SJSA1 (cell line): ENCODE data around the gene SDR42E2. TPM values are rescaled to one million over a fixed set of nuclear protein-coding genes. Genes with fewer than 3 reads are reported as not detected.

Experiments
- DNase-seq, 2 experiments: peaks; one replicate each; pipeline ENCODE4 v3.0.0-alpha.2; 2015 to 2020; ENCODE audit warnings: low spot score in 2 of 2, low read depth in 1 of 2
- H3K27ac ChIP-seq: fragments of 250-450 bp; sonication (Bioruptor Pico); 2 replicates; pipeline ENCODE4 v1.5.1; 2020; ENCODE audit warnings: mild to moderate bottlenecking, moderate library complexity
- H3K27me3 ChIP-seq: fragments of 250-450 bp; sonication (Bioruptor Pico); replicated peaks from 2 replicates; pipeline ENCODE4 v1.5.1; 2020; ENCODE audit warnings: mild to moderate bottlenecking, moderate library complexity
- H3K36me3 ChIP-seq: fragments of 250-450 bp; sonication (Bioruptor Pico); 2 replicates; pipeline ENCODE4 v1.5.1; 2020; ENCODE audit warnings: mild to moderate bottlenecking
- H3K4me1 ChIP-seq: fragments of 250-450 bp; sonication (Bioruptor Pico); replicated peaks from 2 replicates; pipeline ENCODE4 v1.6.1; 2021; ENCODE audit warnings: mild to moderate bottlenecking
- H3K4me3 ChIP-seq: fragments of 250-450 bp; sonication (Bioruptor Pico); 2 replicates; pipeline ENCODE4 v1.5.1; 2020; ENCODE audit warnings: mild to moderate bottlenecking
- H3K9me3 ChIP-seq: fragments of 250-450 bp; sonication (Bioruptor Pico); replicated peaks from 2 replicates; pipeline ENCODE4 v1.5.1; 2020; ENCODE audit warnings: mild to moderate bottlenecking
- total RNA-seq: library from RNA; depleted of rRNA; stranded (reverse); fragments of >200 nt; shearing (Covaris generic); gene quantifications from 2 replicates; pipeline ENCODE4 v1.2.3, GENCODE V29; 2014; rRNA removed

The SDR42E2 gene
- total RNA-seq, 1 experiment from 2014 or later: not detected

DNA sequence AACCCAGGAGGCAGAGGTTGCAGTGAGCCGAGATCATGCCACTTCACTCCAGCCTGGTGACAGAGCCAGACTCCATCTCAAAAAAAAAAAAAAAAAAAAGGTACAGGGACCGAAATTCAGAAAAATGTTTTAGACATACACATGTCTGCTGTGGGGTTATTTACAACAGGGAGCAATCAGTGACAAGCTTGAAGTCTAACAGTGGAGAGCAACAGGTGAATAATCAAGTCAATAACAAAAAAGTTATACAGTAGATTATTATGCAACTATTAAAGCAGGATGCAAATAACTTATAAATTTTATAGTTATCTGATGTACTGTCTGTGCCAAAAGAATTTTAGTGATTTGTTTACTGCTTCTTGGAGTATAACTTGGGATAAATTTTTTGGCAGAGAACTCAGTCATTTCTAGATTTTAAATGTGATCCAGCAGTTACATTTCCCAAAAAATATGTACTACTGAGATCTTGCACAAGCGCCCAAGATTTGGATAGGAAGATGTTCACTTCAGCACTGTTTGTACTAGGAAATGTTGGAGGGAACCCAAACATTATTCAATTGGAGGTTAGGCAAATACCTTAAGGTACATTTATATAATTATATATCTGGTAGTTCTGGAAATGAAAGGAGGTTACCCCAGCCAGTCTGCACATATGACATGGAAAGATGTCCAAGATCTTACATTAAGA lies 77.9 kb downstream of the SDR42E2 start:
- Histone ChIP-seq H3K9me3 (no peaks in the 10 kb centered on the region), H3K36me3 (peaks cover 4% of the 10 kb centered on the region; the same call in 1 of the 2 replicates), H3K27ac (no peak overlapping the region), H3K4me3 (no peak overlapping the region), H3K4me1 (no peaks in the 10 kb centered on the region), H3K27me3 (no peaks in the 10 kb centered on the region)
- DNase-seq: no peak

Other genes with a start within 250 kb of the SDR42E2 start
- 147 and 167 TPM in 2 replicates for gene UQCRC2, start 209.1 kb upstream of the SDR42E2 start, total RNA-seq
- gene PDZD9, start 161.4 kb upstream of the SDR42E2 start, total RNA-seq: not detected in 2 replicates
- 15.7 and 30.3 TPM in 2 replicates for gene MOSMO, start 154.4 kb upstream of the SDR42E2 start, total RNA-seq
- gene VWA3A, start 70.0 kb upstream of the SDR42E2 start, total RNA-seq: not detected in 2 replicates
- 6.5 and 11.2 TPM in 2 replicates for gene EEF2K, start 43.8 kb downstream of the SDR42E2 start, total RNA-seq
- 29.2 and 29.3 TPM in 2 replicates for gene POLR3E, start 134.9 kb downstream of the SDR42E2 start, total RNA-seq
- gene CDR2, start 212.1 kb downstream of the SDR42E2 start, total RNA-seq: 24.7 and 32.0 TPM in 2 replicates